ENCODE data around the gene ANO10.

DNA sequence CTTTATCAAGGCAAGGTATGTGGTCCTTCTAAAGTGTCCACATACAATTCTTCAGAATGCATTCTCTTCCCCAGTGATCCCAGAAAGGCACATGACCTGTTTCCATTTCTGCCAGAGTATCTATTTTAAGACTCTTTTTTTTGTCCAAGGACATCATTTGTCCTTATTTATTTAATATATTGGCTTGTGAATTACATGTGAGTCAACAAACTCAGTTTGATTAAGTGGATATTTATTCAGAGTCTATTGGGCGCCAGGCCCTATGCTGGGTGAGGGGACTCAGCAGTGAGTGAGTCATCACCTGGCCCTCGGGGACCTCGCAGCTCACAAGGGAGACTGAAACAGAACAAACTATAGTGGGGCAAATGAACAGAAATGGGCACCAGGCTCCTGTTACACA is 198.7 kb downstream of the ANO10 start:
- TF ChIP-seq CTCF (IDR thresholded peaks at IDR 0.05): no peak
- no peak for TF ChIP-seq POLR2A (IDR thresholded peaks at IDR 0.05)
